Lower lobe of right lung (tissue), 2 donors: ENCODE measurements around the gene ARHGEF11. TPM values are rescaled to one million over a fixed set of nuclear protein-coding genes. Genes with fewer than 3 reads are reported as not detected.
A peak's percentile ranks its signal among the peaks of the same experiment; 100 is the strongest.

ENCODE experiments used
- ATAC-seq, 2 donors: fragments of 200-7000 bp; cut with Tn5 transposase; one replicate each; pipeline ENCODE4 v1.9.1; 2020 to 2022; ENCODE audit warnings: mild to moderate bottlenecking in 2 of 2, moderate library complexity in 2 of 2
- DNase-seq: peaks from one replicate; pipeline ENCODE4 v3.0.0-alpha.2; 2020
- H3K27ac ChIP-seq: fragments of 200-600 bp; one replicate; pipeline ENCODE4 v1.8.0; 2022
- H3K27me3 ChIP-seq: fragments of 200-600 bp; one replicate; pipeline ENCODE4 v1.8.0; 2022; ENCODE audit warnings: low read depth
- H3K36me3 ChIP-seq: fragments of 200-600 bp; one replicate; pipeline ENCODE4 v1.8.0; 2022; ENCODE audit warnings: mild to moderate bottlenecking
- H3K4me1 ChIP-seq: fragments of 200-600 bp; one replicate; pipeline ENCODE4 v1.8.0; 2022
- H3K4me3 ChIP-seq: fragments of 200-600 bp; one replicate; pipeline ENCODE4 v1.8.0; 2022; ENCODE audit warnings: mild to moderate bottlenecking
- H3K9me3 ChIP-seq: fragments of 200-600 bp; one replicate; pipeline ENCODE4 v1.8.0; 2022
- intact Hi-C: fragments of 100-400 bp; cut with DNase I; formaldehyde crosslinking; loops from one replicate; pipeline ENCODE4 v1.11.0; 2022
- total RNA-seq: library from RNA; stranded (reverse); fragmentation: NEBNext Ultra II Directional; extraction: Animal tissue kit (Norgen Biotek cat#: 25700); gene quantifications from one replicate; pipeline ENCODE4 v1.2.1, GENCODE V29; 2021
- TF ChIP-seq, protein P1 (sequence below): fragments of 200-600 bp; IDR thresholded peaks from one replicate; pipeline ENCODE4 v1.8.0; 2022; ENCODE audit warnings: antibody characterized with exemption, mild to moderate bottlenecking
- donor health status: DM: no; HTN: yes; CAD: no; lungs with severe emphysema.

The ARHGEF11 gene
- total RNA-seq, 1 donor from 2014 or later, result 54.5 TPM

DNA sequence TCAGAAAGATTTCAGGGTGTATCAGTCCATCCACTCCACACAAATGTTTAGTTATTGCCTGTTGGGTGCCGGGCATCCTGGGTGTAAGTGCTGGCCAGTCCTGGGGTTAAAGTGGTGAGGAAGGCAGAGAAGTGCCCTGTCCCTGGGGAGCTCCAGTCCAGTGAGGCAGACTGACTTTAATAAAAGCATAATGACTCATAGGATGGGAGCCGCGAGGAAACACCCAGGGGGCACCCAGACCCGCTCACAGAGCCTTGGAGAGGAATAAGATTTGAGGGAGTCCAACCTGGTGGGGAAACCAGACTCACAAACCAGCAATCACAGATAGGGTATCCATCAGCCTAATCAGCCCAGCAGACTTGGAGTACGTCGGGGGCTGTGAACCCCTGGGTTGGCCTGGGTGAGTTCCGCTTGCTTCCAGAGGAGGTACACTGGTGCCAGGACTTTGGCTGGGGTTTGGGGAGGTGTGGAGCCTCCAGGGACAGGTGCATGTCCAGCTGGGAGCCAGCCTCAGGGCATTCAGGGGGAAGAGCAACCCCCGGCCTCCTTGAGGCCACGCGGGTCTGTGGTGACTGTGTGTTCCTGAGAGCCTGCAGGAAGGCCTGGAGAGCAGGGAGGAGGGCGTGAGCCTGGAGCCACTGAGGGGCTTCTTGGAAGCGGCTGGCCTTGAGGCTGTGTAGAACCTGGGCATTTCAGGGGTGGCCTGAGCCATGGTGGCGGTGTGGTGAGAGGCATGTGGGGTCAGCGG lies 148.3 kb downstream of the ARHGEF11 start:
- Histone ChIP-seq H3K36me3 (no peaks in the 10 kb centered on the region), H3K27ac (peak overlapping the region; percentile 71), H3K27me3 (peaks cover 17% of the 10 kb centered on the region), H3K9me3 (no peaks in the 10 kb centered on the region), H3K4me3 (peak overlapping the region; percentile 63), H3K4me1 (peaks cover 67% of the 10 kb centered on the region)
- ATAC-seq (no peak), DNase-seq (no peak)
- TF ChIP-seq, protein P1, sequence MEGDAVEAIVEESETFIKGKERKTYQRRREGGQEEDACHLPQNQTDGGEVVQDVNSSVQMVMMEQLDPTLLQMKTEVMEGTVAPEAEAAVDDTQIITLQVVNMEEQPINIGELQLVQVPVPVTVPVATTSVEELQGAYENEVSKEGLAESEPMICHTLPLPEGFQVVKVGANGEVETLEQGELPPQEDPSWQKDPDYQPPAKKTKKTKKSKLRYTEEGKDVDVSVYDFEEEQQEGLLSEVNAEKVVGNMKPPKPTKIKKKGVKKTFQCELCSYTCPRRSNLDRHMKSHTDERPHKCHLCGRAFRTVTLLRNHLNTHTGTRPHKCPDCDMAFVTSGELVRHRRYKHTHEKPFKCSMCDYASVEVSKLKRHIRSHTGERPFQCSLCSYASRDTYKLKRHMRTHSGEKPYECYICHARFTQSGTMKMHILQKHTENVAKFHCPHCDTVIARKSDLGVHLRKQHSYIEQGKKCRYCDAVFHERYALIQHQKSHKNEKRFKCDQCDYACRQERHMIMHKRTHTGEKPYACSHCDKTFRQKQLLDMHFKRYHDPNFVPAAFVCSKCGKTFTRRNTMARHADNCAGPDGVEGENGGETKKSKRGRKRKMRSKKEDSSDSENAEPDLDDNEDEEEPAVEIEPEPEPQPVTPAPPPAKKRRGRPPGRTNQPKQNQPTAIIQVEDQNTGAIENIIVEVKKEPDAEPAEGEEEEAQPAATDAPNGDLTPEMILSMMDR, result no peak
- intact Hi-C loops, result no loop called here

DNA sequence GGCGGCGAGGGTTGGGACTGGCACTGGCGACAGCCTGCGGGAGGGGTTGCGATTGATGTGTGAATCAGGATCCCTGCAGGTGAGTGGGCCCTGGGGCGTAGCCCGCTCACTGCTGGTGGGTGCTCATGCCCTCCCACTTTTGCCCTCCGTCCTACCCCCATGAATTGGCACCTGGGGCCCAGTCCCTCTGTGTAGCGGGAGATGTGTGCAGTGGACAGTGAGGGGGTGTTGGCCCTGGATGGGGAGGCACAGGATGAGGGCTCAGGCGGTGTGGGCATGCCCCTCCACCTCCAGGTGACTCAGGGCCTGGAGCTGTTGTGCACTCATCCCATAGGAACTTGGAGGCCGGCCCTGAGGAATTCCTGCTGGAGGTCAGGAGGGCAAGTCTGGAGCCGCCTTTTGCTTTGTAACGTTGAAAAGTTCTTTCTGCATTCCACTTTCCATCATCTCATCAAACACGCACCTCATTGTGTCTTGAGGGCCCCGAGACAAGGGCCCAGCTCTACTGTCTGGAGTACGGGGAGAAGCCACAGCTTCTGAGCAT lies 149.0 kb downstream of the ARHGEF11 start:
- Histone ChIP-seq H3K27me3 (peaks cover 17% of the 10 kb centered on the region), H3K27ac (peak overlapping the region; percentile 71), H3K4me1 (peaks cover 70% of the 10 kb centered on the region), H3K36me3 (no peaks in the 10 kb centered on the region), H3K9me3 (no peaks in the 10 kb centered on the region), H3K4me3 (peak overlapping the region; percentile 63)
- TF ChIP-seq, protein P1, result no peak
- ATAC-seq, result peak in 1 of 2 donors; percentile 7
- DNase-seq, result peak; percentile 45
- intact Hi-C loops, result no loop called here

DNA sequence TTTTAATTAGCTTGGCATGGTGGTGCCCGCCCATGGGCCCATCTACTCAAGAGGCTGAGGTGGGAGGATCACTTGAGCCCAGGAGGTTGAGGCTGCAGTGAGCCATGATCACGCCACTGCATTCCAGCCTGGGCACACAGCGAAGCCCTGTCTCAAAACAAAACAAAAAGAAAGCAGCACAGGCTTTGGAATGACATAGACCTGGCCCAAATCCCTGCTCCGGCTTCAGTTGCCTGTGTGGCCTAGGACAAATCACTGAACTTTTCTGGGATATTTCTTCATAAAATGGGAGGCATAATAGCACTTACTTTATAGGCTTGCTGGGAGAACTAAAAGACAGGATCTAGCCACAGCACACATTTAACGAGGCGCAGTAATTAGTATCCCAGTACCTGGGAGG lies 149.6 kb downstream of the ARHGEF11 start:
- DNase-seq (peak; percentile 16), ATAC-seq (no peak)
- TF ChIP-seq, protein P1, result no peak
- Histone ChIP-seq H3K27me3 (peaks cover 17% of the 10 kb centered on the region), H3K36me3 (no peaks in the 10 kb centered on the region), H3K9me3 (no peaks in the 10 kb centered on the region), H3K4me3 (peak overlapping the region; percentile 63), H3K4me1 (peaks cover 70% of the 10 kb centered on the region), H3K27ac (peak overlapping the region; percentile 31)
- intact Hi-C loops, result no loop called here

DNA sequence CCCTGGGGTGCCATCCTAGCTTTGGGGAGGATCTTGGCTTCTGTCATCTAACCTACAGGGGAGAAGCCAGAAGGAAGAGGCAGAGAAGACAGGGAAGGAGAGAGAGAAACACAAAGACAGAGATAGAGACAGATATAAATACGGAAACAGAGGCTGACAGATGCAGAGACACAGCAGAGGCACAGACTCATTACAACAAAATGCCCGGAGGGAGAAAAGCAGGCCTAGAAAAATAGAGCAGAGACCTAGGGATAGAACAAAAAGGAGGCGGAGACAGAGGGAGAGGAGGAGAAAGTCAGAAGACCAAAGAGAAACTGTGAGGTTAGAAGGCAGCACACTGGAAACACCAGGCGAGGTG lies 150.1 kb downstream of the ARHGEF11 start:
- peaks cover 17% of the 10 kb centered on the region for H3K27me3 ChIP-seq
- peak overlapping the region; percentile 63 for H3K4me3 ChIP-seq
- H3K9me3 ChIP-seq, result no peaks in the 10 kb centered on the region
- H3K27ac ChIP-seq, result peak overlapping the region; percentile 86
- H3K4me1 ChIP-seq, result peaks cover 68% of the 10 kb centered on the region
- ATAC-seq (no peak), DNase-seq (no peak)
- no peaks in the 10 kb centered on the region for H3K36me3 ChIP-seq
- intact Hi-C loops, result no loop called here
- TF ChIP-seq, protein P1, result no peak

DNA sequence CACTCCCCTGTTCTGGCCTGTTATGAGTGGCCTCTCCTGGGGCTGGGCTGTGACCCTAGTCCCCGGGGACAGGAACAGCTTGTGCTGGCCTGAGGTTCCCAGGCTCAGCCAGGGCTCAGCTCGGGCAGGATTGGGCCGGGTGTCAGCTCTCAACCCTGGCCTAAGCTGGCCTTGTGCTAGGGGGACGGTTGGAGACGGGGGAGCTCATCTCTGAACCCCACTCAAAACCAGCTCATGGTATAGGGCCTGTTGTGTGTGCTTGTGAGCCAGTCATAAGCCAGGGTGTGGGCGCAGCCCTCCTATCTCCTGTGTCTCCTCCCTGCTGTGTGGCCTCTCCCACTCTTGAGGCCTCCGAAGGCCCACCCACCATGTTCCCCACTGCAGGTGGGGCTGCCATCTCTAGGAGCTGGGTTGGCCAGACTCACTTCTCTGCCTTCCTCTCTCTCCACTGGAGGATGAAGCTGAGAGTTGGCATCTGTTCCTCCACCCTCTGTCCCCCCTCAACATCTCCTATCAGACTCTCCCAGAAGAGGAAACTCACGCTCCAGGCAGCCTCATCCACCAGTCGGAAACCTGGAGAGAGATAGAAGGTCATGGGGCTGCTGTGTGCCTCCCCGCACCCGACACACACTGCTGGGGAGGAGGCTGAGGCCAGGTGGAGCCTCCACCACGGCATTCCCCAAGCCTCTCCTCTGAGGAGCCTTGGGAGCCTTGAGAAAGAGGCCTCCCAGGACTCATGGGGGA lies 150.7 kb downstream of the ARHGEF11 start:
- peaks cover 64% of the 10 kb centered on the region for H3K4me1 ChIP-seq

More for the DNA sequence above, 150.7 kb downstream of the ARHGEF11 start:
- no peaks in the 10 kb centered on the region for H3K9me3 ChIP-seq
- peak overlapping the region; percentile 63 for H3K4me3 ChIP-seq
- ATAC-seq (peak in 1 of 2 donors; percentile 4), DNase-seq (peak; percentile 44)
- no peaks in the 10 kb centered on the region for H3K36me3 ChIP-seq
- TF ChIP-seq, protein P1, result no peak
- peaks cover 17% of the 10 kb centered on the region for H3K27me3 ChIP-seq
- H3K27ac ChIP-seq, result peak overlapping the region; percentile 86
- intact Hi-C loops, result no loop called here
